Osteoblast (primary cell): ENCODE measurements around the gene RBM20. TPM values are rescaled to one million over a fixed set of nuclear protein-coding genes. Genes with fewer than 3 reads are reported as not detected.

Source experiments
- DNase-seq: peaks from one replicate; pipeline ENCODE4 v3.0.0; 2011; ENCODE audit warnings: low spot score, mixed read lengths; ENCODE audit not compliant: insufficient read length; ENCODE audit errors: missing footprints
- H2AFZ ChIP-seq: 2 replicates; pipeline ENCODE4 v1.6.0; 2011; ENCODE audit warnings: mild to moderate bottlenecking, low read length
- H3K27ac ChIP-seq: 2 replicates; pipeline ENCODE4 v1.5.1; 2011; ENCODE audit warnings: mild to moderate bottlenecking, low read depth, low read length, moderate library complexity
- H3K27me3 ChIP-seq: 2 replicates; pipeline ENCODE4 v1.6.0; 2012; ENCODE audit warnings: mild to moderate bottlenecking, control low read depth, inconsistent platforms, low read length, moderate library complexity; ENCODE audit not compliant: insufficient read depth
- H3K36me3 ChIP-seq: 2 replicates; pipeline ENCODE4 v1.5.1; 2011; ENCODE audit warnings: mild to moderate bottlenecking, low read length, control low read depth, moderate library complexity; ENCODE audit not compliant: insufficient read depth
- H3K4me1 ChIP-seq: 2 replicates; pipeline ENCODE4 v1.5.1; 2011; ENCODE audit warnings: mild to moderate bottlenecking, low read length, control low read depth, moderate library complexity; ENCODE audit not compliant: insufficient read depth
- H3K4me2 ChIP-seq: 2 replicates; pipeline ENCODE4 v1.6.0; 2011; ENCODE audit warnings: mild to moderate bottlenecking, low read length; ENCODE audit not compliant: insufficient read depth
- H3K4me3 ChIP-seq: fragments of 200-600 bp; sonication (generic); 3 replicates; pipeline ENCODE4 v1.5.1; 2012; ENCODE audit warnings: mild to moderate bottlenecking, low read length, inconsistent platforms; ENCODE audit not compliant: insufficient read depth
- H3K79me2 ChIP-seq: 2 replicates; pipeline ENCODE4 v1.6.0; 2012; ENCODE audit warnings: mild to moderate bottlenecking, low read length, control low read depth, inconsistent platforms; ENCODE audit not compliant: insufficient read depth
- H3K9me3 ChIP-seq: 2 replicates; pipeline ENCODE4 v1.5.1; 2011; ENCODE audit warnings: low read depth, low read length, control low read depth
- H4K20me1 ChIP-seq: 2 replicates; pipeline ENCODE4 v1.6.0; 2012; ENCODE audit warnings: mild to moderate bottlenecking, low read length, control low read depth; ENCODE audit not compliant: insufficient read depth
- CTCF ChIP-seq: IDR thresholded peaks from 2 replicates; pipeline ENCODE4 v1.5.1; 2011; ENCODE audit warnings: mild to moderate bottlenecking, low read depth, low read length, moderate library complexity; ENCODE audit errors: extremely low read depth
- total RNA-seq: library from RNA; depleted of rRNA; stranded (reverse); fragments of >200 nt; gene quantifications from 2 replicates; pipeline ENCODE4 v1.2.3, GENCODE V29; 2012

RBM20 gene
- total RNA-seq, 1 donor: not detected

- peaks cover 5% of the 10 kb centered on the region for H3K4me1 ChIP-seq
- no peak overlapping the region for H3K27ac ChIP-seq
- H3K27me3 ChIP-seq: peaks cover 15% of the 10 kb centered on the region
- H3K79me2 ChIP-seq: no peaks in the 10 kb centered on the region
- H3K4me3 ChIP-seq: no peak overlapping the region
- H3K9me3 ChIP-seq: no peaks in the 10 kb centered on the region
- DNase-seq: no peak
- no peaks in the 10 kb centered on the region for H4K20me1 ChIP-seq
- TF ChIP-seq CTCF: no peak
- H3K36me3 ChIP-seq: no peaks in the 10 kb centered on the region
- no peak overlapping the region for H3K4me2 ChIP-seq
- H2AFZ ChIP-seq: no peak overlapping the region
Observed at GRCh38 chr10:110808615-110809014, 164.5 kb downstream of the RBM20 start.

- Histone ChIP-seq H3K36me3 (no peaks in the 10 kb centered on the region), H3K4me1 (no peaks in the 10 kb centered on the region), H2AFZ (no peak overlapping the region), H3K4me2 (no peak overlapping the region), H3K27ac (no peak overlapping the region), H4K20me1 (no peaks in the 10 kb centered on the region), H3K4me3 (no peak overlapping the region), H3K9me3 (no peaks in the 10 kb centered on the region), H3K79me2 (no peaks in the 10 kb centered on the region), H3K27me3 (peaks cover 15% of the 10 kb centered on the region)
- no peak for DNase-seq
- TF ChIP-seq CTCF: no peak
Observed at GRCh38 chr10:110810625-110811024, 166.5 kb downstream of the RBM20 start.

GRCh38 chr10:110811791-110812581 is 167.8 kb downstream of the RBM20 start:
- Histone ChIP-seq H3K79me2 (no peaks in the 10 kb centered on the region), H3K4me2 (no peak overlapping the region), H2AFZ (no peak overlapping the region), H3K36me3 (no peaks in the 10 kb centered on the region), H3K4me3 (no peak overlapping the region), H3K4me1 (no peaks in the 10 kb centered on the region), H3K9me3 (no peaks in the 10 kb centered on the region), H3K27me3 (peaks cover 15% of the 10 kb centered on the region), H4K20me1 (no peaks in the 10 kb centered on the region), H3K27ac (no peak overlapping the region)
- no peak for DNase-seq
- TF ChIP-seq CTCF: no peak

GRCh38 chr10:110812583-110812982 is 168.4 kb downstream of the RBM20 start:
- no peak overlapping the region for H3K4me3 ChIP-seq
- H3K27ac ChIP-seq: no peak overlapping the region
- no peak overlapping the region for H3K4me2 ChIP-seq
- no peaks in the 10 kb centered on the region for H3K9me3 ChIP-seq
- no peak overlapping the region for H2AFZ ChIP-seq
- H4K20me1 ChIP-seq: no peaks in the 10 kb centered on the region
- no peaks in the 10 kb centered on the region for H3K36me3 ChIP-seq
- H3K4me1 ChIP-seq: no peaks in the 10 kb centered on the region
- TF ChIP-seq CTCF: no peak
- peaks cover 15% of the 10 kb centered on the region for H3K27me3 ChIP-seq
- no peak for DNase-seq
- H3K79me2 ChIP-seq: no peaks in the 10 kb centered on the region
